Esophagus muscularis mucosa (tissue), 4 donors: ENCODE data around the gene SLC25A25.

Experiments used
- CTCF ChIP-seq, 3 experiments: fragments of 200-600 bp in 2 of 3; fragments of 450-650 bp in 1 of 3; sonication (generic) in 2 of 3; IDR thresholded peaks; one replicate each; pipeline ENCODE4 v1.5.1; 2017 to 2019; ENCODE audit warnings: antibody characterized with exemption in 3 of 3, mild to moderate bottlenecking in 2 of 3, moderate library complexity in 1 of 3
- EP300 ChIP-seq: sonication (generic); formaldehyde crosslinking; IDR thresholded peaks from one replicate; pipeline ENCODE4 v1.6.1; 2017; ENCODE audit warnings: antibody characterized with exemption
- POLR2A ChIP-seq: fragments of 450-650 bp; IDR thresholded peaks from one replicate; pipeline ENCODE4 v1.6.1; 2017; ENCODE audit warnings: antibody characterized with exemption, moderate library complexity, mild to moderate bottlenecking, low read depth
- POLR2AphosphoS5 ChIP-seq, 2 donors: sonication (generic); formaldehyde crosslinking; IDR thresholded peaks; one replicate each; pipeline ENCODE4 v1.6.1; 2017; ENCODE audit warnings: antibody characterized with exemption in 2 of 2

DNA sequence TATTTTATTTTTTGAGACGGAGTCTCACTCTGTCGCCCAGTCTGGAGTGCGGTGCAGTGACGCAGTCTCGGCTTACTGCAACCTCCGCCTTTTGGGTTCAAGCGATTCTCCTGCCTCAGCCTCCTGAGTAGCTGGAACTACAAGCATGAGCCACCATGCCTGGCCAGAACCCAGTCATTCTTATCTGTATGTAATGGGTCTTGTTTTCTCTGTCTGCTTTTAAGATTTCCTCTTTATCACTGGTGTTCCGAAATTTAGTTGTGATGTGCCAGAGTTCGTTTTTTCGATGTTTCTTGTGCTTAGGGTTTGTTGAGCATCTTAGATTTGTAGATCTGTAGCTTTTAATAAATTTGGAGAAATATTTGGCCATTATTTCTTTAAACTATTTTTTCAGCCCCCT, 19.2 kb downstream of the SLC25A25 start:
- TF ChIP-seq POLR2A (no peak), CTCF (IDR thresholded peaks at IDR 0.05) (no peak), POLR2AphosphoS5 (IDR thresholded peaks at IDR 0.05) (no peak), EP300 (no peak)
